ENCODE data around the gene KRT6C.
A peak's percentile ranks its signal among the peaks of the same experiment; 100 is the strongest.

- TF ChIP-seq CEBPB (IDR thresholded peaks at IDR 0.05), result no peak
- peak; percentile 51 for TF ChIP-seq NFIC (IDR thresholded peaks at IDR 0.05)
- TF ChIP-seq CREB1 (IDR thresholded peaks at IDR 0.05; ENCODE audit: low read depth), result no peak
- no peak for TF ChIP-seq REST (IDR thresholded peaks at IDR 0.05; ENCODE audit: low read depth)
- TF ChIP-seq USF1 (IDR thresholded peaks at IDR 0.05), result no peak
- peak; percentile 47; the same call in 1 of the 2 replicates for TF ChIP-seq EP300 (IDR thresholded peaks at IDR 0.05; ENCODE audit: borderline replicate concordance)
- peak; percentile 13; the same call in 1 of the 2 replicates for TF ChIP-seq RAD21 (IDR thresholded peaks at IDR 0.05; ENCODE audit: low read depth)
- no peak for TF ChIP-seq ZBTB7A (IDR thresholded peaks at IDR 0.05; ENCODE audit: low read depth)
- TF ChIP-seq FOXM1 (IDR thresholded peaks at IDR 0.05; ENCODE audit: borderline replicate concordance, low read depth), result 0 out of 2 replicates have a peak, but pooled peaks have one; percentile 31
- no peak for TF ChIP-seq YY1 (IDR thresholded peaks at IDR 0.05; ENCODE audit: low read depth)
- TF ChIP-seq TEAD4 (IDR thresholded peaks at IDR 0.05), result no peak
Measured at GRCh38 chr12:52521175-52521567, 47.6 kb upstream of the KRT6C start.
